K562 (cell line): Measurements from ENCODE around the gene MAML3. TPM values are rescaled to one million over a fixed set of nuclear protein-coding genes. Genes with fewer than 3 reads are reported as not detected.

Source experiments
- ATAC-seq: fragments of 200-7000 bp; cut with Tn5 transposase; 3 replicates; pipeline ENCODE4 v1.9.1; 2020; ENCODE audit warnings: moderate library complexity
- BruUV-seq: library from RNA; stranded (reverse); fragments of 400-500 nt; replicated peaks from 2 replicates; lab custom pipeline; 2021; lab: Mats Ljungman, UMichigan
- CTCF ChIA-PET: fragments of 300-600 bp; formaldehyde crosslinking; extraction: SDS; loops from one replicate; lab custom pipeline; 2021; ENCODE audit warnings: low intra/inter-chr PET ratio; lab: Yijun Ruan, JAX
- POLR2A ChIA-PET: fragments of 300-600, 350-650 bp; sonication (Branson Sonifier 250); formaldehyde crosslinking; extraction: SDS; loops from one replicate; lab custom pipeline; 2021; ENCODE audit warnings: antibody characterized with exemption, inconsistent platforms; lab: Yijun Ruan, JAX
- DNase-seq, 4 experiments: peaks; one replicate each; pipeline versions ENCODE4 v3.0.0 to v3.0.0-alpha.2; 2011 to 2018; ENCODE audit warnings: low spot score in 3 of 4, mixed read lengths in 3 of 4; ENCODE audit errors: extremely low read depth in 1 of 4
- FAIRE-seq: peaks from 2 replicates; lab custom pipeline; 2011; peaks lifted over from hg19 to GRCh38; lab: Jason Lieb, UNC
- H2AFZ ChIP-seq: 2 replicates; pipeline ENCODE4 v1.6.0; 2011; ENCODE audit warnings: low read depth, low read length, control low read depth, inconsistent platforms
- H3K27ac ChIP-seq: fragments of 200-600 bp; 3 replicates; pipeline ENCODE4 v1.8.0; 2011; ENCODE audit warnings: low read depth, mild to moderate bottlenecking, control low read depth, inconsistent platforms, low read length, moderate library complexity, mixed read lengths; ENCODE audit errors: extremely low read depth
- H3K27me3 ChIP-seq, 2 experiments: fragments of 300-600 bp in 1 of 2; 2 replicates in 1 of 2; 3 replicates in 1 of 2; pipeline versions ENCODE4 v1.6.0 to v1.8.0; 2011; ENCODE audit warnings: inconsistent platforms in 2 of 2, low read length in 2 of 2, mild to moderate bottlenecking in 1 of 2, mixed read lengths in 1 of 2, moderate library complexity in 1 of 2; ENCODE audit not compliant: control insufficient read depth in 2 of 2, insufficient read depth in 2 of 2
- H3K36me3 ChIP-seq: fragments of 300-600 bp; 3 replicates; pipeline ENCODE4 v1.8.0; 2011; ENCODE audit warnings: mild to moderate bottlenecking, low read length, inconsistent platforms; ENCODE audit not compliant: control insufficient read depth, insufficient read depth
- H3K4me1 ChIP-seq, 2 experiments: fragments of 200-600 bp in 1 of 2; replicated peaks in 1 of 2; 2 replicates in 1 of 2; 3 replicates in 1 of 2; pipeline versions ENCODE4 v1.5.1 to v1.8.0; 2011; ENCODE audit warnings: inconsistent platforms in 2 of 2, low read length in 2 of 2, mild to moderate bottlenecking in 1 of 2, mixed read lengths in 1 of 2, moderate library complexity in 1 of 2; ENCODE audit not compliant: control insufficient read depth in 2 of 2, insufficient read depth in 2 of 2
- H3K4me2 ChIP-seq: 2 replicates; pipeline ENCODE4 v1.6.1; 2011; ENCODE audit warnings: low read length, control low read depth, inconsistent platforms, mixed read lengths; ENCODE audit not compliant: insufficient read depth
- H3K4me3 ChIP-seq: fragments of 200-600 bp; sonication (generic), shearing (Covaris generic); 2 replicates; pipeline ENCODE4 v1.5.1; 2016; ENCODE audit warnings: control low read depth, inconsistent platforms
- H3K79me2 ChIP-seq: fragments of 200-600 bp; 3 replicates; pipeline ENCODE4 v1.8.0; 2011; ENCODE audit warnings: low read length, inconsistent platforms; ENCODE audit not compliant: control insufficient read depth, insufficient read depth
- H3K9ac ChIP-seq, 2 experiments: 2 replicates each; pipeline versions ENCODE4 v1.6.0 to v1.6.1; 2011; ENCODE audit warnings: low read depth in 2 of 2, low read length in 2 of 2, control low read depth in 1 of 2, inconsistent platforms in 1 of 2, mild to moderate bottlenecking in 1 of 2, mixed read lengths in 1 of 2; ENCODE audit not compliant: insufficient read depth in 1 of 2
- H3K9me1 ChIP-seq: one replicate; pipeline ENCODE4 v1.6.0; 2011; ENCODE audit warnings: inconsistent platforms, mild to moderate bottlenecking, low read length, moderate library complexity; ENCODE audit not compliant: control insufficient read depth, insufficient read depth
- H3K9me3 ChIP-seq: replicated peaks from 2 replicates; pipeline ENCODE4 v1.5.1; 2011; ENCODE audit warnings: low read depth, low read length, inconsistent platforms; ENCODE audit not compliant: control insufficient read depth, insufficient read depth
- H4K20me1 ChIP-seq: replicated peaks from 2 replicates; pipeline ENCODE4 v1.6.1; 2011; ENCODE audit warnings: low read length, inconsistent platforms, mixed read lengths; ENCODE audit not compliant: control insufficient read depth, insufficient read depth
- BDP1 ChIP-seq: IDR thresholded peaks from 3 replicates; pipeline ENCODE4 v1.6.1; 2011; ENCODE audit not compliant: insufficient read length, insufficient read depth
- COPS2 ChIP-seq: fragments of 450-650 bp; conservative IDR thresholded peaks from 2 replicates; pipeline ENCODE4 v1.6.1; 2016; ENCODE audit warnings: mild to moderate bottlenecking, moderate library complexity
- DACH1 ChIP-seq: fragments of 450-650 bp; IDR thresholded peaks from 2 replicates; pipeline ENCODE4 v1.6.1; 2018; ENCODE audit not compliant: partially characterized antibody
- FOXO4 ChIP-seq: fragments of 450-650 bp; formaldehyde crosslinking; IDR thresholded peaks from 2 replicates; pipeline ENCODE4 v1.4.0; 2020; ENCODE audit warnings: mild to moderate bottlenecking, moderate library complexity
- IFI16 ChIP-seq: fragments of 250-450 bp; sonication (Bioruptor Pico); IDR thresholded peaks from 2 replicates; pipeline ENCODE4 v2.1.2; 2022; ENCODE audit warnings: mild to moderate bottlenecking, inconsistent platforms
- MCM5 ChIP-seq: fragments of 450-650 bp; IDR thresholded peaks from 2 replicates; pipeline ENCODE4 v1.6.1; 2016; ENCODE audit warnings: low read depth
- MYC ChIP-seq, 2 experiments: fragments of 250-450 bp in 1 of 2; sonication (Bioruptor Pico) in 1 of 2; IDR thresholded peaks; 2 replicates each; pipeline versions ENCODE4 v1.5.1 to v1.6.1; 2012 to 2021; ENCODE audit warnings: low read depth in 2 of 2, borderline replicate concordance in 1 of 2, improper control_type of control experiment in 1 of 2, low read length in 1 of 2, mild to moderate bottlenecking in 1 of 2, moderate library complexity in 1 of 2
- TOE1 ChIP-seq, 2 experiments: fragments of 450-650 bp in 1 of 2; sonication (generic) in 1 of 2; formaldehyde crosslinking in 1 of 2; IDR thresholded peaks; 2 replicates each; pipeline versions ENCODE4 v1.7.1 to v1.8.0; 2016 to 2022; ENCODE audit warnings: borderline replicate concordance in 2 of 2, mild to moderate bottlenecking in 2 of 2, antibody characterized with exemption in 1 of 2, inconsistent platforms in 1 of 2, low read depth in 1 of 2, missing genetic modification reagents in 1 of 2, moderate library complexity in 1 of 2
- ZBTB17 ChIP-seq: fragments of 450-650 bp; formaldehyde crosslinking; IDR thresholded peaks from 2 replicates; pipeline ENCODE4 v1.4.0; 2020; ENCODE audit warnings: mild to moderate bottlenecking
- ZNF263 ChIP-seq: sonication (generic); formaldehyde crosslinking; IDR thresholded peaks from 2 replicates; pipeline ENCODE4 v1.8.0; 2022; ENCODE audit warnings: mild to moderate bottlenecking, missing genetic modification reagents, borderline replicate concordance
- ZNF551 ChIP-seq: fragments of 250-450 bp; sonication (Bioruptor Pico); IDR thresholded peaks from 2 replicates; pipeline ENCODE4 v1.5.0; 2021; ENCODE audit warnings: mild to moderate bottlenecking, moderate library complexity
- WGBS: fragments of 100-300 bp; shearing (Covaris generic); methylation state at CpG from one replicate; pipeline ENCODE4 v1.1.6; 2016; ENCODE audit warnings: low coverage, mixed read lengths; ENCODE audit not compliant: insufficient coverage; ENCODE audit errors: missing lambda C conversion rate; 5-methylcytosine and 5-hydroxymethylcytosine counted together
- in situ Hi-C: fragments of 300-500 bp; cut with MboI; formaldehyde crosslinking; loops from 4 replicates; pipeline ENCODE4 v1.15.0; 2018; ENCODE audit warnings: inconsistent platforms, mixed read lengths
- intact Hi-C: fragments of 100-400 bp; cut with micrococcal nuclease; formaldehyde crosslinking; loops from 2 replicates; pipeline ENCODE4 v1.14.2; 2022
- polyA plus RNA-seq, 8 experiments: library from polyadenylated mRNA; depleted of rRNA in 4 of 8; stranded (reverse) in 5 of 8; unstranded in 3 of 8; fragments of >200 nt; fragmentation: Nextera tagmentation in 2 of 8; fragmentation: Illumina TruSeq in 1 of 8; extraction: Ambion mirVana in 2 of 8; extraction: Trizol in 1 of 8; gene quantifications; 2 replicates each; pipeline versions ENCODE4 v1.2.1 to v1.2.3, GENCODE V29; 2011 to 2014; ENCODE audit warnings: inconsistent platforms in 1 of 8, missing spikeins in 1 of 8
- total RNA-seq, 7 experiments: library from RNA; depleted of rRNA in 6 of 7; stranded (reverse); fragments of >200 nt in 6 of 7; fragmentation: Illumina TruSeq in 2 of 7; extraction: Trizol in 2 of 7; gene quantifications; 2 replicates each; pipeline versions ENCODE4 v1.2.1 to v1.2.3, GENCODE V29; 2011 to 2021; ENCODE audit warnings: low replicate concordance in 1 of 7
- TF ChIP-seq, protein P1 (sequence below): fragments of 450-650 bp; formaldehyde crosslinking; IDR thresholded peaks from 2 replicates; pipeline ENCODE4 v1.4.0; 2022; ENCODE audit warnings: missing genetic modification characterization
- TF ChIP-seq, protein P2 (sequence below), 2 experiments: fragments of 250-450 bp in 1 of 2; fragments of 450-650 bp in 1 of 2; sonication (Bioruptor Pico) in 1 of 2; IDR thresholded peaks; 2 replicates each; pipeline versions ENCODE4 v1.6.1 to v1.8.0; 2016 to 2021; ENCODE audit warnings: mild to moderate bottlenecking in 2 of 2, moderate library complexity in 2 of 2, missing compliant biosample characterization in 1 of 2, missing genetic modification characterization in 1 of 2
- TF ChIP-seq, protein P3 (sequence below): fragments of 250-450 bp; sonication (Bioruptor Pico); IDR thresholded peaks from 2 replicates; pipeline ENCODE4 v1.9.0; 2021; ENCODE audit warnings: mild to moderate bottlenecking
- TF ChIP-seq, protein P4 (sequence below): fragments of 250-450 bp; sonication (Bioruptor Pico); IDR thresholded peaks from 2 replicates; pipeline ENCODE4 v1.5.0; 2020; ENCODE audit warnings: mild to moderate bottlenecking

The MAML3 gene
- total and polyA plus RNA-seq, 9 of the 15 experiments (the other 6 are each of a cell fraction or from before 2014, with no cell fraction given), result 0.01 to 0.55 (median 0.25) TPM

GRCh38 chr4:139794158-139794954, 359.6 kb downstream of the MAML3 start:
- Histone ChIP-seq H4K20me1 (no peaks in the 10 kb centered on the region; the same call in 1 of the 2 replicates), H2AFZ (no peak overlapping the region), H3K9me1 (no peaks in the 10 kb centered on the region), H3K27me3 (peaks cover 0 to 2% of the 10 kb centered on the region in 2 experiments; a peak in 2 of 5 replicates), H3K9me3 (no peaks in the 10 kb centered on the region), H3K9ac (no peak overlapping the region), H3K4me3 (no peak overlapping the region), H3K79me2 (no peaks in the 10 kb centered on the region), H3K27ac (no peak overlapping the region), H3K36me3 (no peaks in the 10 kb centered on the region), H3K4me2 (no peak overlapping the region), H3K4me1 (no peaks in the 10 kb centered on the region)
- no TSS peak for BruUV-seq
- no peak for DNase-seq
- ATAC-seq, result no peak
- no peak for FAIRE-seq
- 0% methylated on average over 3 of the region's 3 CpGs for WGBS
- in situ Hi-C loops, result no loop called here
- ChIA-PET CTCF (no interaction called here), POLR2A (interaction anchor here (0.8 kb wide), 1 partner anchor 473 kb away, joined by 3 read pairs; no protein-coding TSS in a partner anchor)
- intact Hi-C loops, result no loop called here
- TF ChIP-seq ZBTB17 (CRISPR knock-in tag) (no peak), FOXO4 (CRISPR knock-in tag) (no peak), ZNF551 (CRISPR knock-in tag) (no peak), BDP1 (no peak), ZNF263 (CRISPR knock-in tag) (no peak), MCM5 (no peak), COPS2 (no peak), TOE1 (IDR thresholded peaks at IDR 0.05; ENCODE audit: borderline replicate concordance) (no peak), TOE1 (CRISPR knock-in tag; IDR thresholded peaks at IDR 0.05; ENCODE audit: borderline replicate concordance, low read depth) (no peak), DACH1 (no peak), IFI16 (CRISPR knock-in tag) (no peak), MYC (IDR thresholded peaks at IDR 0.05; ENCODE audit: low read depth, low read length) (no peak), MYC (CRISPR knock-in tag; IDR thresholded peaks at IDR 0.05; ENCODE audit: borderline replicate concordance, low read depth) (no peak)
- TF ChIP-seq, protein P1, sequence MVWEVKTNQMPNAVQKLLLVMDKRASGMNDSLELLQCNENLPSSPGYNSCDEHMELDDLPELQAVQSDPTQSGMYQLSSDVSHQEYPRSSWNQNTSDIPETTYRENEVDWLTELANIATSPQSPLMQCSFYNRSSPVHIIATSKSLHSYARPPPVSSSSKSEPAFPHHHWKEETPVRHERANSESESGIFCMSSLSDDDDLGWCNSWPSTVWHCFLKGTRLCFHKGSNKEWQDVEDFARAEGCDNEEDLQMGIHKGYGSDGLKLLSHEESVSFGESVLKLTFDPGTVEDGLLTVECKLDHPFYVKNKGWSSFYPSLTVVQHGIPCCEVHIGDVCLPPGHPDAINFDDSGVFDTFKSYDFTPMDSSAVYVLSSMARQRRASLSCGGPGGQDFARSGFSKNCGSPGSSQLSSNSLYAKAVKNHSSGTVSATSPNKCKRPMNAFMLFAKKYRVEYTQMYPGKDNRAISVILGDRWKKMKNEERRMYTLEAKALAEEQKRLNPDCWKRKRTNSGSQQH, result no peak
- TF ChIP-seq, protein P2, sequence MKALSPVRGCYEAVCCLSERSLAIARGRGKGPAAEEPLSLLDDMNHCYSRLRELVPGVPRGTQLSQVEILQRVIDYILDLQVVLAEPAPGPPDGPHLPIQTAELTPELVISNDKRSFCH (CRISPR knock-in tag; IDR thresholded peaks at IDR 0.05), result no peak
- TF ChIP-seq, protein P2 (tag; IDR thresholded peaks at IDR 0.05), result no peak
- TF ChIP-seq, protein P3, sequence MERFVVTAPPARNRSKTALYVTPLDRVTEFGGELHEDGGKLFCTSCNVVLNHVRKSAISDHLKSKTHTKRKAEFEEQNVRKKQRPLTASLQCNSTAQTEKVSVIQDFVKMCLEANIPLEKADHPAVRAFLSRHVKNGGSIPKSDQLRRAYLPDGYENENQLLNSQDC (CRISPR knock-in tag), result no peak
- TF ChIP-seq, protein P4, sequence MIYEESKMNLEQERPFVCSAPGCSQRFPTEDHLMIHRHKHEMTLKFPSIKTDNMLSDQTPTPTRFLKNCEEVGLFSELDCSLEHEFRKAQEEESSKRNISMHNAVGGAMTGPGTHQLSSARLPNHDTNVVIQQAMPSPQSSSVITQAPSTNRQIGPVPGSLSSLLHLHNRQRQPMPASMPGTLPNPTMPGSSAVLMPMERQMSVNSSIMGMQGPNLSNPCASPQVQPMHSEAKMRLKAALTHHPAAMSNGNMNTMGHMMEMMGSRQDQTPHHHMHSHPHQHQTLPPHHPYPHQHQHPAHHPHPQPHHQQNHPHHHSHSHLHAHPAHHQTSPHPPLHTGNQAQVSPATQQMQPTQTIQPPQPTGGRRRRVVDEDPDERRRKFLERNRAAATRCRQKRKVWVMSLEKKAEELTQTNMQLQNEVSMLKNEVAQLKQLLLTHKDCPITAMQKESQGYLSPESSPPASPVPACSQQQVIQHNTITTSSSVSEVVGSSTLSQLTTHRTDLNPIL (CRISPR knock-in tag), result no peak
